MG63 (cell line): ENCODE results near the gene MEF2D. TPM values are rescaled to one million over a fixed set of nuclear protein-coding genes. Genes with fewer than 3 reads are reported as not detected.
A peak's percentile ranks its signal among the peaks of the same experiment; 100 is the strongest.

ENCODE experiments used
- DNase-seq: peaks from one replicate; pipeline ENCODE4 v3.0.0-alpha.2; 2020
- H3K27me3 ChIP-seq: fragments of 250-450 bp; sonication (Bioruptor Pico); 2 replicates; pipeline ENCODE4 v1.5.1; 2020; ENCODE audit warnings: mild to moderate bottlenecking, moderate library complexity
- H3K36me3 ChIP-seq: fragments of 250-450 bp; sonication (Bioruptor Pico); 2 replicates; pipeline ENCODE4 v1.5.1; 2020; ENCODE audit warnings: mild to moderate bottlenecking, moderate library complexity
- H3K4me3 ChIP-seq: fragments of 250-450 bp; sonication (Bioruptor Pico); 2 replicates; pipeline ENCODE4 v1.5.1; 2020; ENCODE audit warnings: mild to moderate bottlenecking, moderate library complexity
- H3K9me3 ChIP-seq: fragments of 250-450 bp; sonication (Bioruptor Pico); 2 replicates; pipeline ENCODE4 v1.5.1; 2020; ENCODE audit warnings: mild to moderate bottlenecking, moderate library complexity
- total RNA-seq: library from RNA; depleted of rRNA; stranded (reverse); fragments of >200 nt; shearing (Covaris generic); gene quantifications from 2 replicates; pipeline ENCODE4 v1.2.3, GENCODE V29; 2014; ENCODE audit warnings: low replicate concordance

The MEF2D gene
- total RNA-seq, 1 experiment from 2014 or later = 11.7 TPM

DNA sequence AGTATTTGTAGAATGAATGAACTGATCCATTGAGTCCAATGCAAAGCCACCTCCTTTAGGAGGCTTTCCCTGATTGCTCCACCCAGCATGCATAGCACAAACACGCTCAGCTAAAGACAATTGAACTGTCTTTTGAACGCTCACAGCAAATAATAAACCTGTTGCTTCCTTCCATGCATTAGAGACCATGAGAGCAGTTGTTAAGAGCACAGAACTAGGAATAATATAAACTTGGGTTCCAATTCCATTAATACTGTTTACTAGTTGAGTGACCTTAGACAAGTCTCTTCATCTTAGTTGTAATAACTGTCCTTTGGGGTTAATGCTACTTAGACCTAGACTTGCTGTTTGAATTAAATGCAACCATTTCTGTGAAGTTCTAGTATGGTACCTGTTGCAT, 5.9 kb upstream of the MEF2D start:
- no peak for DNase-seq

GRCh38 chr1:156505679-156506298, 5.2 kb upstream of the MEF2D start:
- no peaks in the 10 kb centered on the region for H3K9me3 ChIP-seq
- peak overlapping the region; percentile 40; the same call in 1 of the 2 replicates for H3K4me3 ChIP-seq
- H3K36me3 ChIP-seq = no peaks in the 10 kb centered on the region
- no peaks in the 10 kb centered on the region for H3K27me3 ChIP-seq
- no peak for DNase-seq

More for the DNA sequence above, 5.9 kb upstream of the MEF2D start:
- H3K36me3 ChIP-seq = no peaks in the 10 kb centered on the region
- no peak overlapping the region for H3K4me3 ChIP-seq
- H3K9me3 ChIP-seq = no peaks in the 10 kb centered on the region
- no peaks in the 10 kb centered on the region for H3K27me3 ChIP-seq

GRCh38 chr1:156504821-156505678, 4.5 kb upstream of the MEF2D start:
- Histone ChIP-seq H3K9me3 (no peaks in the 10 kb centered on the region), H3K4me3 (peak overlapping the region; percentile 40), H3K27me3 (no peaks in the 10 kb centered on the region), H3K36me3 (no peaks in the 10 kb centered on the region)
- DNase-seq = peak; percentile 100

DNA sequence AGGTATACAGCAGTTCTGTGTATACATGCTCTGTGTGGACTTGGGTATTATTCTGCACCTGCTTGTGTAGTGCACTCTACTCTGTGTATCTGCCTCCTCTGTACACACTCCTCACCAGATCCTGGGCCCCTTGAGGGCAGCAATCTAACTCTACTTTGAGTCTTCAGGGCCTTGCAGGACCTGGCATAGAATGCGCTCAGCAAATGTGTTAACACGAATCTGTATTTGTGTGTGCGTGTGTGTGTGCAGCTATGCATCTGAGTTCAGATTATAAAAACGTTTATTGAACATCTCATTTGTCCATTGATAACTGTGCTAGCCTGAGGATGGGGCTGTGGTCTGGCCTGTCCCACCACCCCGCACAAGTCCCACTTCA, 3.9 kb upstream of the MEF2D start:
- no peaks in the 10 kb centered on the region for H3K27me3 ChIP-seq
- peak overlapping the region; percentile 40 for H3K4me3 ChIP-seq
- no peak for DNase-seq
- H3K36me3 ChIP-seq = no peaks in the 10 kb centered on the region
- H3K9me3 ChIP-seq = no peaks in the 10 kb centered on the region

DNA sequence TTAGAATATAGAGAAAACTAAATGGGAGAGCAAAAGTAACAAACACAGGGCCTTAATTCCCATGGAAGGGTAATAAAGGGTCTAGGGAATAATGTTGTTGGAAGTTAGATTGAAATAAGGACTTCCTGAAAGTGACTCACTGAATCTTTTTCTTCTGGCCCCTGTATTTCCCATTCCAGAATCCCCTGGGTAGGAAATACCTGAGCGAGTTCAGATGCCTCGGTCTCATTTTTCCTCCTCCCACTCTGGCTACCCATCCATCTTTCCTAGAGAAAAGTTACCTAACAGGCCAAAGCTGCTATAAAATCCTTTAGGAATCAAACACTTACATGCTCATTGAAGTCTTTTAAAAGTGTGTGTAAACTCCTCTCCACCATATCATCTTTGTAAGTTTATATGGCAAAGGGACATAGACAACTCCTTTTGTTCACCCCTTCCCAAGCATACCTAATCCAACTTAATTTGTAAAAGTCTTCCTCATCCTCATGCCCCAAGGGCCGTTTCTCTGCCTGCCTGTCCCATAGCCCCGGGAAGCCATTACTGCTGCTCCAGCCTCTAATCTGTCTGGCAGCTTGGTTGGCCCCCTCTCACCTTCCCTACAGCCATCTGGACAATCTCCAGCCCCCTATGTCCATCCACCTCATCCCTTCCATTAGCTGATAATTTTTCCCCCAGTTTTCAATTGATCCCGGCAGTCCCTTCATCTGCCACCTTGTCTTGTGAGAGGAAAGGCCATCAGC, 3.3 kb upstream of the MEF2D start:
- Histone ChIP-seq H3K9me3 (no peaks in the 10 kb centered on the region), H3K36me3 (peaks cover 4% of the 10 kb centered on the region; the same call in 1 of the 2 replicates), H3K4me3 (no peak overlapping the region), H3K27me3 (no peaks in the 10 kb centered on the region)
- DNase-seq = no peak

GRCh38 chr1:156502894-156503697, 2.5 kb upstream of the MEF2D start:
- H3K36me3 ChIP-seq = peaks cover 4% of the 10 kb centered on the region; the same call in 1 of the 2 replicates

GRCh38 chr1:156502391-156502893, 1.9 kb upstream of the MEF2D start:
- DNase-seq = no peak
- Histone ChIP-seq H3K4me3 (peak overlapping the region; percentile 19; the same call in 1 of the 2 replicates), H3K9me3 (no peaks in the 10 kb centered on the region), H3K36me3 (peaks cover 6% of the 10 kb centered on the region; the same call in 1 of the 2 replicates), H3K27me3 (no peaks in the 10 kb centered on the region)

More at GRCh38 chr1:156502894-156503697, 2.5 kb upstream of the MEF2D start:
- H3K27me3 ChIP-seq = no peaks in the 10 kb centered on the region
- H3K4me3 ChIP-seq = peak overlapping the region; percentile 19
- H3K9me3 ChIP-seq = no peaks in the 10 kb centered on the region
- DNase-seq = peak; percentile 94

DNA sequence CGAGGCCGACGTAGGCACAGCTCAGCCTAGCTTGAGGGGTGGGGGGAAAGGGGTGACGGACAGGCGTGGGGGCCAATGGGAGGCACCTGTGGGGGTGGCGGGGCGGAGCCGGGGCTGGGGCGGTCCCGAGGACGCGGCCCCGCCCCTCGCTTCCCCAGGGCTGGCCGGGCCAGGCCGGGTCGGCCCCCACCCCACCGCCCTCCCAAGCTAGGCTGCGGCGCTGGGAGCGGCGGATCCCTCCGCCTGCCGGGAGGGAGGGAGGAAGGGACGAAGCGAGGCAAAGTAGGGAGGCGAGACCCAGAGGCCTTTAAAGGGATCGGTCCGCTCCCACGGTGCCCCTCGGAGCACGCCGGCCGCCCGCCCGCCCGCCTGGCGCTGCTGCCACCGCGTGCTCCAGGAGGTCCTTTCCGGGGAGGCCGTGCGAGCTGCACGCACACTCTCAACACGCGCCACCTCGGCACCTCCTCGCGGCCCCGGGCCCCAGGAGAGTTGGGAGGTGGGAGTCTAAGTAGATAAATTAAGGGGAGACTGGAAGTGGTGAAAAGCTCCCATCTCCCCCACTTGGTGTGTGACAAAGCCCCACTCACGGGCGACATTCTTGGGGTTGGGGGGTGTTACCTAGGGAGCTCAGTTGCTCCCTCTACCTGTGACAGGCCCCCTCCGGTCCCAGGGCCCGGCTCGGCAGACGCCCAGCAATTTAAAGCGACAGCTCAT, 375 bp upstream of the MEF2D start:
- Histone ChIP-seq H3K4me3 (peak overlapping the region; percentile 84), H3K27me3 (no peaks in the 10 kb centered on the region), H3K36me3 (peaks cover 15% of the 10 kb centered on the region), H3K9me3 (no peaks in the 10 kb centered on the region)
- DNase-seq = peak; percentile 98

- Histone ChIP-seq H3K36me3 (peaks cover 22% of the 10 kb centered on the region), H3K27me3 (no peaks in the 10 kb centered on the region), H3K9me3 (no peaks in the 10 kb centered on the region), H3K4me3 (peak overlapping the region; percentile 84)
- peak; percentile 47 for DNase-seq
Measured at GRCh38 chr1:156499842-156500542, 583 bp downstream of the MEF2D start.

DNA sequence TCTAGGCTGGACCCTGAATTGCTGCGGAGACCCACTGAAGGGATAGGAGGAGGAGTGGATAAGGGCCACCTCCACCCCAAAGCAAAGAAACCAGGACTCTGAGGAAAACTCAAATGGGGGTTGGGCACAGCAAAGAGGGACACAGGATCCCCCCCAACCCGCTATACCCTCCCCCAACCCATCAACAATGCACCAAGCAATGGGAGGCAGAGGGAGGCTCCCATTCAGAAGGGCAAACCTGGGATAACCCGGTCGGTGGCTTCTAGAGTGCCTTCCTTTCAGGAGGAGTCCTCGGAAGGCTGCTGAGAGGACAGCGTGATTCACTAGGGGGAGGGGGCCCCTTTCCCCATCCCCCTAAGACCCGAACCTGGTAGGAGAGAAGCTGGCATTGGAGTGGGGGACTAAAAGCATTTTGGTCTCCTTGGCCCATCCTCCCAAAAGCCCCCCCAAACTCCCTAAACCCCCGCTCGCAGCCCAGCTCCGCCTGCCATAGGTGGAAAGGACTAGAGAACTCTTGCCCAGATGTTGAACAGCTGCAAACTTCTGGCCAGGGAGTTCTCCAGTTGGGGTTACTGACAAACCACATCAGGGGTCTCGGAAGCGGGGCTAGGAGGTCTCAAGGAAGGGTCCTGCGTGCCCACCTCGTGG, 1.3 kb downstream of the MEF2D start:
- peaks cover 28% of the 10 kb centered on the region for H3K36me3 ChIP-seq
- H3K9me3 ChIP-seq = no peaks in the 10 kb centered on the region
- no peak for DNase-seq
- no peaks in the 10 kb centered on the region for H3K27me3 ChIP-seq
- peak overlapping the region; percentile 84 for H3K4me3 ChIP-seq

DNA sequence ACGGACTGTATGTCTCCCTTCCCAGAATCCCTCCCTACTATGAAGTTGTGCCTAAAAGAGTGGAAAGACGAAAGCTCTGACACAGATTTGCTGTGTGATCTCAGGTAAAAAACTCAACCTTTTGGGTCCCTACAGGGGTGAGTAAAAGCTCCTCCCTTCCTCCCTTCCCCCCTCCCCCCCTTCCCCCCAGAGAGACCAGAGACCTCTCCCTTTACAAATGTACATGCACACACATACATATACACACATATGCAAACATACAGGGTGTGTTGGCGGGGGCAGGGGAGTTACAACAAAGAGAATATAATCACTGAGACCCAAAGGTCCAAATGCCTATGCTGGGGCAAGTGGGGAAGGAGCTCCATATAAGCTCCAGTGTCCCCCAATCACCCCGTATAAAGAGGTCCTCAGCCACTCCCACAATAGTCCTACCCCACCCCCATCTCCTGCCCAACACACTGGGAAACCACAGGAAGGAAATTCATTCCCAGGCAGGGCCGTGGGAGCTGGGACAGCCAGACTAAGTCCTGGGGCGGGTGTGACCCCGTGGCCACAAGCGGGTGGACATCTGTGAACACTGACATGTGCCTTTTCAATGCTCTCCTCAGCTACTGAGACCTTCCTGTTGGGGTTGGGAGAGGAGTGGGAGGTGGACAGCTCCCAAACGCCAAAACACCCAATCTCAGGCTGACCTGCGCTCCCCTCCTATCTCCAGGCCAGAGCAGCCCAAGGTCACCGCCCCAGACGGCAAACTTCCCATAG, 2.0 kb downstream of the MEF2D start:
- Histone ChIP-seq H3K27me3 (no peaks in the 10 kb centered on the region), H3K36me3 (peaks cover 29% of the 10 kb centered on the region), H3K4me3 (peak overlapping the region; percentile 84), H3K9me3 (no peaks in the 10 kb centered on the region)
- peak; percentile 30 for DNase-seq

DNA sequence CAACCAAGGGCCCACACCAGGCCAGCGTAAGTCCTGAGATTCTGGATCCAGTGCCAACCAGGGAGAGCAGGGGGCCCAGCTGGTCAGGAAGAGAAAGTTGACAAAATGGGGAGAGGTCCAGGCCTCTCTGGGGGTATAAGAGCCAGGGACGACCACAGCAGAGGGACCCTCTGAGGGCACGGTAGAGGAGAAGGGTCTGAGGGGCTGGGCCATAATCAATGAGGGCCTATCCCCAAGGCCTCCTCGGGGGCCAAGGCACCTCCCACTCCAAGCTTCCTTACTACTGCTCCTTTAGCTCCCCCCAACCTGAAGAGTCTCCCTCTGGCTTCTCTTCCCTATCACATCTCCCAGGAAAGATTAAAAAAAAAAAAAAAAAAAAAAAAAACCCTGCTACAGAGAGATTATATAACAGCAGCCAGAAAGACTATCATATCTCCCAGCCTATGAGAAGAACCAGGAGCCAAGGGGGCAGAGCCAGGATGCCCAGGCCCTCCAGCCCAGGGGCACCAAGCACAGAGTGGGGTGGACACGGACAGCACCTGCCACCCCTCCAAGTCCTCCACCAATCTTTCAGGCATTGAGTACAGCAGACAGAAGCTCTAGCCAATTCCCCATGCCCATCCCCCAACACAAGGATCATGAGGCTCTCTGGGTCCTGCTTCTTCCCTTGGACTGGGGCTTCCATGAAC, 2.7 kb downstream of the MEF2D start:
- peaks cover 29% of the 10 kb centered on the region for H3K36me3 ChIP-seq
- DNase-seq = no peak
- no peaks in the 10 kb centered on the region for H3K9me3 ChIP-seq
- no peaks in the 10 kb centered on the region for H3K27me3 ChIP-seq
- peak overlapping the region; percentile 84 for H3K4me3 ChIP-seq

DNA sequence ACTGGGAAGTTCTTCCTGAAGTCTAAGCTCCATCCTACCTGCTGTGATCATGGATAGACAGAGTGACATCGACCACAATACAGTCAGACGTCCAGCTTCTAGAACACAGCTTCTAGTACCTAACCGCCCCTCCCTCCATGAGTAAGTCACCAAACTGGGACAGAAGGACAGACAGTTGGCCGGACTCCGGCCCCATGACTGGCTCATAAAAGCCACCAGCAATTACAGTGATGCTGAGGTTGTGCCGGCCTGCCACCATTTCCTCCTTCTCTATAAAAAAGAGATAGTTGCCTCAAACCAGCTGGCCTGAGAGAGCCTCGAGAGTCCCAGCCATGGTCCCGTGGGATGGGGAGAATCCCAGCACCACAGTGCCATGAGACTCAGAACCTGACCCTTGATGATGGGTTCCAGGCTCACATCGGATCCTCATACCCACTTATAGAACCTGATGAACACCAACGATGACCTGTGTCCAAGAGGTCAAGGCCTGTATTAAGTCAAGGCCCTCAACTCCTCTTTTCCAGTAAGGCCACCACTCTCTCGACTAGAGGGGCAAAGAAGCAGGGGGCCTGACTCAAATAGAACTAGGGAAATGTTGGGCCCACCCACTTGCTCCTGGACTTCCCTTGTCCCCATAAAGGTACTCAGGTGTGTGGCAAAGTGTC, 3.4 kb downstream of the MEF2D start:
- no peak for DNase-seq
- H3K4me3 ChIP-seq = no peak overlapping the region; the same call in 1 of the 2 replicates
- no peaks in the 10 kb centered on the region for H3K9me3 ChIP-seq
- peaks cover 29% of the 10 kb centered on the region for H3K36me3 ChIP-seq
- no peaks in the 10 kb centered on the region for H3K27me3 ChIP-seq
